Measurements from ENCODE around the gene LCN10.

Gene LCN10

GRCh38 chr9:136693490-136694162 lies 49.1 kb downstream of the LCN10 start:
- Mint-ChIP-seq H3K4me3 (no peak overlapping the region), H3K27ac (no peak overlapping the region), H3K36me3 (ENCODE audit: low read depth) (no peaks in the 10 kb centered on the region), H3K27me3 (peaks cover 16% of the 10 kb centered on the region), H3K9me3 (no peaks in the 10 kb centered on the region), H3K4me1 (ENCODE audit: low read depth) (no peaks in the 10 kb centered on the region)
- no peak for DNase-seq

GRCh38 chr9:136693135-136693489 lies 49.6 kb downstream of the LCN10 start:
- Mint-ChIP-seq H3K36me3 (ENCODE audit: low read depth) (no peaks in the 10 kb centered on the region), H3K9me3 (no peaks in the 10 kb centered on the region), H3K27ac (no peak overlapping the region), H3K4me3 (no peak overlapping the region), H3K4me1 (ENCODE audit: low read depth) (no peaks in the 10 kb centered on the region), H3K27me3 (peaks cover 17% of the 10 kb centered on the region)
- no peak for DNase-seq

GRCh38 chr9:136692185-136693134 lies 50.3 kb downstream of the LCN10 start:
- DNase-seq, result no peak
- Mint-ChIP-seq H3K9me3 (no peaks in the 10 kb centered on the region), H3K27ac (no peak overlapping the region), H3K36me3 (ENCODE audit: low read depth) (no peaks in the 10 kb centered on the region), H3K4me1 (ENCODE audit: low read depth) (no peaks in the 10 kb centered on the region), H3K4me3 (no peak overlapping the region), H3K27me3 (peaks cover 13% of the 10 kb centered on the region)

GRCh38 chr9:136691316-136692184 lies 51.2 kb downstream of the LCN10 start:
- Mint-ChIP-seq H3K4me1 (ENCODE audit: low read depth) (no peaks in the 10 kb centered on the region), H3K4me3 (no peak overlapping the region), H3K9me3 (no peaks in the 10 kb centered on the region), H3K27ac (no peak overlapping the region), H3K27me3 (peaks cover 8% of the 10 kb centered on the region), H3K36me3 (ENCODE audit: low read depth) (no peaks in the 10 kb centered on the region)
- no peak for DNase-seq

GRCh38 chr9:136690806-136691261 lies 51.9 kb downstream of the LCN10 start:
- Mint-ChIP-seq H3K36me3 (ENCODE audit: low read depth) (no peaks in the 10 kb centered on the region), H3K4me3 (no peak overlapping the region), H3K4me1 (ENCODE audit: low read depth) (peaks cover 5% of the 10 kb centered on the region), H3K27ac (no peak overlapping the region), H3K9me3 (no peaks in the 10 kb centered on the region), H3K27me3 (peaks cover 5% of the 10 kb centered on the region)
- no peak for DNase-seq

GRCh38 chr9:136690104-136690805 lies 52.5 kb downstream of the LCN10 start:
- Mint-ChIP-seq H3K9me3 (no peaks in the 10 kb centered on the region), H3K4me1 (ENCODE audit: low read depth) (peaks cover 6% of the 10 kb centered on the region), H3K4me3 (no peak overlapping the region), H3K27me3 (peaks cover 4% of the 10 kb centered on the region), H3K27ac (no peak overlapping the region), H3K36me3 (ENCODE audit: low read depth) (no peaks in the 10 kb centered on the region)
- DNase-seq, result no peak

- Mint-ChIP-seq H3K4me3 (no peak overlapping the region), H3K27me3 (peaks cover 4% of the 10 kb centered on the region), H3K27ac (no peak overlapping the region), H3K4me1 (ENCODE audit: low read depth) (peaks cover 6% of the 10 kb centered on the region), H3K36me3 (ENCODE audit: low read depth) (no peaks in the 10 kb centered on the region), H3K9me3 (no peaks in the 10 kb centered on the region)
- no peak for DNase-seq
Observed at GRCh38 chr9:136689108-136689460, 53.7 kb downstream of the LCN10 start.

- no peaks in the 10 kb centered on the region for H3K36me3 Mint-ChIP-seq (ENCODE audit: low read depth)
- H3K27ac Mint-ChIP-seq, result no peak overlapping the region
- H3K4me3 Mint-ChIP-seq, result no peak overlapping the region
- H3K27me3 Mint-ChIP-seq, result peaks cover 4% of the 10 kb centered on the region
- DNase-seq, result no peak
- H3K9me3 Mint-ChIP-seq, result no peaks in the 10 kb centered on the region
- H3K4me1 Mint-ChIP-seq (ENCODE audit: low read depth), result peaks cover 6% of the 10 kb centered on the region
Observed at GRCh38 chr9:136688274-136689107, 54.2 kb downstream of the LCN10 start.

Measured in activated T-cell treated with anti-CD3 and anti-CD28 coated beads, Interleukin-2, amount 50 U/mL, for 24 hours (primary cell).